CD4-positive, alpha-beta T cell treated with Interleukin-21 for 1 hour (primary cell): ENCODE results near the gene HSDL2.
"Not testable (repeated sequence)": the region's sequence is repeated elsewhere in the genome, so short reads cannot be mapped to it uniquely, and the experiment has no call there.

Experiments
- DNase-seq: peaks from one replicate; pipeline ENCODE4 v3.0.0-alpha.2; 2020

Gene HSDL2

DNA sequence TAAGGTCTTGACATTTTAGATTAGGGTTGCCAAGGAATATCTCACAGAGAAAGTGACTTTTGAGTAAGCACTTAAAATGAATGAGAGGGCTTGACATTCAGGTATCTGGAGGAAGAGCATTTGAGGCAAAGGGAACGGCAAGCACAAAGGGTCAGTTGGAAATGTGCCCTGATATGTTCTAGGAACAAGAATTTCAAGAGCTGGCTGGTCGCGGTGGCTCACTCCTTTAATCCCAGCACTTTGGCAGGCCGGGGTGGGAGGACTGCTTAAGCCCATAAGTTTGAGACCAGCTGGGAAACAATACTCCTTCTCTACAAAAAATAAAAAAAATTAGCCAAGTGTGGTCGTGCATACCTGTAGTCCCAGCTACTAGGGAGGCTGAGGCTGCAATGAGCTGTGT is 123.3 kb downstream of the HSDL2 start:
- DNase-seq: no peak

GRCh38 chr9:112505086-112505485 is 125.2 kb downstream of the HSDL2 start:
- no peak for DNase-seq

DNA sequence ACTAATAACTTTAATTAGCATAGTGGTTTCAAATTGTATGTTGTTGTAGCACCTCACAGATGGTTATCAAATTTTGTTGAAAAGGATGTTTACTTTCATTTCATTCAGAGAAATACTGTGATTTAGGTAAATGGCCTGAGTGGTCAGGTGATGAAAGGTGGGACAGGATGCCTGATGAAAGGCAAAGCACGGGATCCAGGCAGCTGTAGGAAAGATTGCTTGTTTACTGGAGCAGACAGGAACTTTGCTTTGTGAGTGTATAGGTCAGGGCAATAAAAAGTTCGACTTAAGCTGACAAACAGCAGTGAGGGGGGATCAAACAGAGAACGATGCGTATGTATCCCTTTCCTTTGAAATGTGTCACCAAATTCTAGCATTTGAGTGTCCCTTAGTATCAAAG is 125.7 kb downstream of the HSDL2 start:
- DNase-seq: no peak

GRCh38 chr9:112506571-112506970 is 126.7 kb downstream of the HSDL2 start:
- DNase-seq: no peak

- DNase-seq: no peak
Observed at GRCh38 chr9:112507001-112507680, 127.2 kb downstream of the HSDL2 start.

- DNase-seq: no peak
Observed at GRCh38 chr9:112508377-112508776, 128.5 kb downstream of the HSDL2 start.

DNA sequence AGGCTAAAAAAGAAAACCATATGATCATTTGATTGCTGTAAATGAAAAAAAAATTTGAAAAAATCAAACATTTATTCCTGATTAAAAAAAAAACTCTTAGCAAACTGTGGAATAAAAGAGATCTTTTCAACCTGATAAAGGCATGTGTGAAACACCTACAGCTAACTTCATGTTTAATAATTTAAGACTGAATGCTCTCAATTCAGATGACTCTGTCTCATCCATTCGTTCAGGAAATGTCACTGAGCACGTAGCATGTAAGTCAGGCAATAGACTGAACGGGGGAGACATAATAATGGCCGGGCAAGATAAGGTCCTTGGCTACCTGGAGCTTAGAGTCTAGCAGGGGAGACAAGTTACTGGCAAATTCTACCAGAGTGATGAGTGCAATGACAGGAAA is 132.5 kb downstream of the HSDL2 start:
- DNase-seq: not testable (repeated sequence)

DNA sequence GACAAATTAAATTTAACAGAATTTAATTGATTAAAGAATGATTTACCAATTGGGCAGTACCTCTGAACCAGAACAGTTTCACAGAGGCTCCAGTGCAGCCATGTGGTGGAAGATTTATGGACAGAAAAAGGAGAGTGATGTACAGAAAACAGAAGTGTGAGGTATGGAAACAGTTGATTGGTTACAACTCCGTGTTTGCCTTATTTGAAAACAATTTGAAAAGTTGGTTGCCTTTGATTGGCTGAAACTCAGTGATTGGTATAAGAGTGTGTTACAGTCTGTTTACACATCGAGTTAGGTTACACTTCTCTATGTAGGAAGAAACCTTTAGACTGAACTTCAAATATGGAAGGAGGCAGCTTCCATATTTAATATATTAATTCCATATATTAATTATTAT is 136.9 kb downstream of the HSDL2 start:
- no peak for DNase-seq

- no peak for DNase-seq
Observed at GRCh38 chr9:112520069-112520468, 140.2 kb downstream of the HSDL2 start.

DNA sequence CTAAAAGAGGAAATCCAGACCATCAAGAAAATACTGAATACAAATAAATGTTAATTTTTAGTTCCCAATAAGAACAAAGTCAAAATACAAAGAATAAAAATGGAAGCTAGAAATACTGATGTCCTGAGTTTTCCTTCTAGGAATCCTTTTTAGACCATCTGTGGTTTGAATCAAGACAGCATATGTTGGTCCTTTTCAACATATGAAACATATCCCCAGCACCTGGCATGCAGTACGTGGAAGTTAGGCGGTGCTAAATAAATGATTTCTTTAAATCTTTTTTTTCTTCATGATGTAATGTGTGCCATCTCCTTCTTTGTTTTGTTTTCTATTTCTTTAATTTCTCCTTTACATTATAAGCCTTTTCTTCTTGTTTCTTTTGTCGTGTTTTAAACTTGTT is 140.7 kb downstream of the HSDL2 start:
- no peak for DNase-seq
